Breast epithelium (tissue), 4 donors: ENCODE data around the gene PKMYT1. TPM values are rescaled to one million over a fixed set of nuclear protein-coding genes. Genes with fewer than 3 reads are reported as not detected.

Source experiments
- DNase-seq, 2 donors: peaks; one replicate each; pipeline ENCODE4 v3.0.0-alpha.2; 2019; ENCODE audit warnings: low spot score in 2 of 2
- H3K27ac ChIP-seq, 2 donors: fragments of 200-600 bp; sonication (generic) in 1 of 2; one replicate each; pipeline ENCODE4 v1.5.1; 2016 to 2019; ENCODE audit warnings: mild to moderate bottlenecking in 1 of 2
- H3K27me3 ChIP-seq, 2 donors: fragments of 200-600 bp; sonication (generic) in 1 of 2; one replicate each; pipeline versions ENCODE4 v1.5.1 to v1.6.0; 2017 to 2019; ENCODE audit warnings: control low read depth in 1 of 2, mild to moderate bottlenecking in 1 of 2
- H3K36me3 ChIP-seq: fragments of 200-600 bp; one replicate; pipeline ENCODE4 v1.5.1; 2019
- H3K4me1 ChIP-seq, 2 donors: fragments of 200-600 bp; sonication (generic); one replicate each; pipeline ENCODE4 v1.5.1; 2016 to 2019; ENCODE audit warnings: control low read depth in 1 of 2
- H3K4me3 ChIP-seq, 3 donors: fragments of 200-600 bp; sonication (generic); 1 replicate in 2 of 3; 2 replicates in 1 of 3; pipeline ENCODE4 v1.5.1; 2016 to 2019; ENCODE audit warnings: mild to moderate bottlenecking in 3 of 3, moderate library complexity in 2 of 3
- H3K9me3 ChIP-seq, 2 donors: fragments of 200-600 bp; sonication (generic) in 1 of 2; one replicate each; pipeline ENCODE4 v1.5.1; 2016 to 2019; ENCODE audit warnings: control low read depth in 1 of 2
- POLR2A ChIP-seq: fragments of 450-650 bp; IDR thresholded peaks from one replicate; pipeline ENCODE4 v1.6.1; 2016; ENCODE audit warnings: antibody characterized with exemption, mild to moderate bottlenecking, moderate library complexity
- POLR2AphosphoS5 ChIP-seq, 3 donors: sonication (generic); formaldehyde crosslinking; IDR thresholded peaks; one replicate each; pipeline ENCODE4 v1.6.1; 2017; ENCODE audit warnings: antibody characterized with exemption in 3 of 3
- intact Hi-C: fragments of 100-400 bp; cut with DNase I; formaldehyde crosslinking; loops from one replicate; pipeline ENCODE4 v1.15.1; 2023; ENCODE audit warnings: low total_unique reads
- total RNA-seq, 3 donors: library from RNA; depleted of rRNA; stranded (reverse); fragments of >200 nt; gene quantifications; one replicate each; pipeline ENCODE4 v1.1.0, GENCODE V29; 2016
- TF ChIP-seq, protein P1 (sequence below), 3 donors: fragments of 450-650 bp; IDR thresholded peaks; one replicate each; pipeline ENCODE4 v1.5.1; 2016 to 2017; ENCODE audit warnings: antibody characterized with exemption in 3 of 3, mild to moderate bottlenecking in 3 of 3, moderate library complexity in 3 of 3

The PKMYT1 gene
- total RNA-seq, 3 donors from 2014 or later = 0.66 to 1.4 (median 0.73) TPM

DNA sequence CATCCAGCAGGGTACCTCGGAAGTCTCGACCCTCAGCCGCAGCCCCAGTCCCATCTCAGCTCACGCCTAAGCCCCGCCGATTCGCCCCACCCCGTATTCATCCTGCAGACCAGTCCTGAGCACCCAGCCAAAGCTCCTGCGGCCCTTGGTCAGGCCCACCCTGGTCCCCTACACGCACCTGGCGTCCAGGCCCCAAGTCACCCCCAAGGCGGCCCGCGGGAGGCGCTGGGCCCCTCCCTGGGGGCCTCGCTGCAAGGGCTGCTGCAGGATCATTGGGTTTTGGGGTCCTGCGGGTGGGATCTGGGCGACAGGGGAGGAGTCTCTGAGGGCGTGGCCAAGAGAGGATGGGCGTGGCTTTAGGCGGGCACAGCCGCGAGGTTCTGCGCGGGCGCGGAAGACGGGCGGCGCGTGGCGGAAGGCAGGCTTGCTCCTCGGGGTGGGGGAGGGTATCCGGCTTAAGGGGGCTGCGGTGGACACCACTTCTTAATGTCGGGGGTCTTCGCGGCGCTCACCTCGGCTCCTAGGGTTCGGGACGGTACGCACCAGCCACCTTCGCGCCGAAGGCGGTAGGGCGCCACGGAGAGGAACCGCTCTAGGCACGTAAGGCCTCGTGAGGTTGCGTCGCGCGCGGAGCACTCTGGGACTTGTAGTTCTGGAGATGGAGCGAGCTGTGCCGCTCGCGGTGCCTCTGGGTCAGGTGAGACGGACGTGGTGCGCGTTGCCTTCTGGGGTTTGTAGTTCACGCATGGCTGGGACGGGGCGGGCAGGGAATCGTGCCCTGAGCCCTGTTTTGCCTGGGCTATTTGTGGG is 43.6 kb upstream of the PKMYT1 start, which contains the start of the genes HCFC1R1 and THOC6:
HCFC1R1 (minus strand) TSS at position 274 of the 810 bp plus-strand sequence; CDS start at position 273, 1 bp downstream.
THOC6 (plus strand) TSS at position 367 of the 810 bp plus-strand sequence; CDS start at position 659, 292 bp downstream.
- DNase-seq = peak; percentile 97 to 98
- Histone ChIP-seq H3K27me3 (no peaks in the 10 kb centered on the region), H3K9me3 (no peaks in the 10 kb centered on the region), H3K4me3 (peak within 1 kb of the TSS; percentile 68 to 88 (median 70)), H3K36me3 (no peaks in the 10 kb centered on the region), H3K27ac (peak within 1 kb of the TSS; percentile 96 to 98), H3K4me1 (peaks cover 15 to 16% of the 10 kb centered on the region in 2 donors)
- TF ChIP-seq, protein P1, sequence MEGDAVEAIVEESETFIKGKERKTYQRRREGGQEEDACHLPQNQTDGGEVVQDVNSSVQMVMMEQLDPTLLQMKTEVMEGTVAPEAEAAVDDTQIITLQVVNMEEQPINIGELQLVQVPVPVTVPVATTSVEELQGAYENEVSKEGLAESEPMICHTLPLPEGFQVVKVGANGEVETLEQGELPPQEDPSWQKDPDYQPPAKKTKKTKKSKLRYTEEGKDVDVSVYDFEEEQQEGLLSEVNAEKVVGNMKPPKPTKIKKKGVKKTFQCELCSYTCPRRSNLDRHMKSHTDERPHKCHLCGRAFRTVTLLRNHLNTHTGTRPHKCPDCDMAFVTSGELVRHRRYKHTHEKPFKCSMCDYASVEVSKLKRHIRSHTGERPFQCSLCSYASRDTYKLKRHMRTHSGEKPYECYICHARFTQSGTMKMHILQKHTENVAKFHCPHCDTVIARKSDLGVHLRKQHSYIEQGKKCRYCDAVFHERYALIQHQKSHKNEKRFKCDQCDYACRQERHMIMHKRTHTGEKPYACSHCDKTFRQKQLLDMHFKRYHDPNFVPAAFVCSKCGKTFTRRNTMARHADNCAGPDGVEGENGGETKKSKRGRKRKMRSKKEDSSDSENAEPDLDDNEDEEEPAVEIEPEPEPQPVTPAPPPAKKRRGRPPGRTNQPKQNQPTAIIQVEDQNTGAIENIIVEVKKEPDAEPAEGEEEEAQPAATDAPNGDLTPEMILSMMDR (IDR thresholded peaks at IDR 0.05) = no peak
- peak; percentile 74 for TF ChIP-seq POLR2A
- peak; percentile 91 to 96 (median 93) for TF ChIP-seq POLR2AphosphoS5 (IDR thresholded peaks at IDR 0.05)
- intact Hi-C loops = no loop called here

DNA sequence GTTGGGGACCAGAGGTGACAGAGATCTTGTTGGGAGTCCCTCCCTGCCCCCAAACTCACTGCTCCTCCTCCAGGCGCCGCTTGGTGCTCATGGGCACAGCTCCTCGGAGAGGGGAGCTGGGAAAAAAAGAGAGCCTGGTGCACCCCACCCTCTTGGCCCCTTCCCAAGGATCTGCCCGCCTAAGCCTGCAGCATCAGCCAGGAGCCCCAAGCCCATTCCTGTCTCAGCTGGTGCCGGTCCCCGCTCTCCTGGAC is 43.1 kb upstream of the PKMYT1 start:
- no peaks in the 10 kb centered on the region for H3K36me3 ChIP-seq
- TF ChIP-seq POLR2AphosphoS5 (IDR thresholded peaks at IDR 0.05) = no peak
- TF ChIP-seq, protein P1 (IDR thresholded peaks at IDR 0.05) = no peak
- no peak for TF ChIP-seq POLR2A
- peaks cover 15 to 16% of the 10 kb centered on the region in 2 donors for H3K4me1 ChIP-seq
- peak overlapping the region; percentile 96 to 98 for H3K27ac ChIP-seq
- peak in 1 of 2 donors; percentile 60 for DNase-seq
- H3K4me3 ChIP-seq = peak overlapping the region; percentile 68 to 88 (median 70)
- H3K27me3 ChIP-seq = no peaks in the 10 kb centered on the region
- H3K9me3 ChIP-seq = no peaks in the 10 kb centered on the region
- intact Hi-C loops = no loop called here

DNA sequence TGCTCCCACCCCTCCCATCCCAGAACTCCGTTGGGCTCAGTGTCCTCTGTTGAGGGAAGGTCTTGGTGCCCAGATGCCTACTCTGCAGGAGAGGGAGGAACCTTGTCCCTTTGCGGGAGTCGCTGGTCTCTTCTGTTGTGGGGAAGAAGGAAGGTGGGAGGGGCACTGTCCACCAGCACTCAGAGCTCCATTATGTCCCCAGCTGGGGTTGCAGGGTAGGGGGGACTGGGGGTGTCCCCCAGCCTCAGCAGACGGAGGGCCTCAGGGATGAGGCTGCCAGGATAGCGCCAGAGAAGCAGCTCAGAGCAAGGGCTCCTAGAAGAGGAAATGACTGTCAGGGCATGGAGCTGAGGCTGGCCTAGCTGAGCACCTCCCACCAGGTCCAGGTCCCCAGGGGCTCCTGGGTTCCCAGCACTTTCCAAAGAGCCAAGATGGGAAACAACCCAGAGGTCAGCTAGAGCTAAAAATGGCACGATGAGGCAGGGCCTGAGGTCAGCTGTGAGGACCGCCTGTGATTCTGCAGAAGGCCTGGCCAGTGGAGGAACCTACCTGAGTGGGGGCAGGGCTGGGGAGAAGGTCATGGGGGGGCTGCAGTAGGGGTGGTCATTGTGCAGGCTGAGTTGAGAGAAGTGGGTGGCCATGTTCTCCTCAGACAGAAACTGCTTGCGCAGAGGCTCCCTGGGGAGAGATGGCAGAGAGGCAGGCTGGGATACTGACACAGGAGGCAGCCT is 42.6 kb upstream of the PKMYT1 start:
- Histone ChIP-seq H3K9me3 (no peaks in the 10 kb centered on the region), H3K27me3 (peaks cover 3 to 5% of the 10 kb centered on the region in 2 donors), H3K4me1 (peaks cover 15 to 16% of the 10 kb centered on the region in 2 donors), H3K36me3 (no peaks in the 10 kb centered on the region), H3K4me3 (peak overlapping the region; percentile 68 to 88 (median 70)), H3K27ac (peak overlapping the region; percentile 96 to 98)
- no peak for TF ChIP-seq POLR2AphosphoS5 (IDR thresholded peaks at IDR 0.05)
- no peak for TF ChIP-seq POLR2A
- TF ChIP-seq, protein P1 (IDR thresholded peaks at IDR 0.05) = no peak
- intact Hi-C loops = no loop called here
- no peak for DNase-seq

DNA sequence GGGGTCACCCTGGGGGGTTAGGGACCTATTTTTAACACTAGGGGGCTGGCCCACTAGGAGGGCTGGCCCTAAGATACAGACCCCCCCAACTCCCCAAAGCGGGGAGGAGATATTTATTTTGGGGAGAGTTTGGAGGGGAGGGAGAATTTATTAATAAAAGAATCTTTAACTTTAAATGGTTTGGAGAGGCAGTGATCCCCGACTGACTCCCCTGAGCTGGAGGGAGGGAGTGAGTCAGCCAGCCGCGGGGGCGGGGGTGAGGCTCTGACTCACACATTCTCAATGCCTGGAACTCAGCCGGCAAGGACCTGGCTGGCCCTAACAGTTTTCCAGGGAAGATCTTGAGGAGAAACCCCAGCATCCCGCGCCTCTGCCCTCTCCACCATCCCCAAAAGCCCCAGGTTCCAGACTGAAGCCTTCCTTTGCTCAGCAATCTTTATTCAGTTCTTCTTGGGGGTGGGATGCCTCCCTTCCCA is 42.0 kb upstream of the PKMYT1 start:
- Histone ChIP-seq H3K36me3 (no peaks in the 10 kb centered on the region), H3K4me3 (peak overlapping the region; percentile 52 to 88 (median 70)), H3K27ac (peak overlapping the region; percentile 96 to 98), H3K9me3 (no peaks in the 10 kb centered on the region), H3K4me1 (peaks cover 15 to 16% of the 10 kb centered on the region in 2 donors), H3K27me3 (peaks cover 3 to 10% of the 10 kb centered on the region in 2 donors)
- DNase-seq = peak; percentile 92 to 96
- TF ChIP-seq POLR2AphosphoS5 (IDR thresholded peaks at IDR 0.05) (peak; percentile 65 to 80 (median 68)), POLR2A (no peak)
- TF ChIP-seq, protein P1 (IDR thresholded peaks at IDR 0.05) = peak in 1 of 3 donors; percentile 13
- intact Hi-C loops = no loop called here
